ENCODE measurements around the gene VCX3B. TPM values are rescaled to one million over a fixed set of nuclear protein-coding genes. Genes with fewer than 3 reads are reported as not detected.

VCX3B gene
- total and polyA plus RNA-seq, 2 donors (not counting 3 experiments of a cell fraction or from before 2014, with no cell fraction given) = not detected

GRCh38 chrX:8462488-8462887, 2.1 kb upstream of the VCX3B start:
- Histone ChIP-seq H3K79me2 (ENCODE audit: control insufficient read depth, insufficient read depth, low read length) (no peaks in the 10 kb centered on the region), H3K4me3 (replicated peaks in 1 of 3; ENCODE audit: insufficient read depth in 1 of 3, low read depth in 1 of 3, low read length in 3 of 3) (no peak overlapping the region), H3K9ac (replicated peaks; ENCODE audit: extremely low read depth, insufficient read depth, low read length) (no peak overlapping the region), H3K9me1 (replicated peaks; ENCODE audit: control insufficient read depth, extremely low read depth, insufficient read depth, low read length) (no peaks in the 10 kb centered on the region), H3K36me3 (ENCODE audit: control insufficient read depth in 2 of 2, extremely low read depth in 1 of 2, insufficient read depth in 2 of 2, low read length in 2 of 2) (no peaks in the 10 kb centered on the region), H3K27me3 (ENCODE audit: control insufficient read depth in 2 of 2, insufficient read depth in 2 of 2, low read length in 2 of 2) (no peaks in the 10 kb centered on the region), H3K27ac (ENCODE audit: insufficient read depth, low read depth, low read length) (no peak overlapping the region), H2AFZ (ENCODE audit: low read depth, low read length) (no peak overlapping the region), H3K4me2 (ENCODE audit: insufficient read depth, low read length) (no peak overlapping the region), H3K4me1 (ENCODE audit: control insufficient read depth, extremely low read depth, insufficient read depth, low read length) (no peaks in the 10 kb centered on the region), H4K20me1 (replicated peaks; ENCODE audit: control insufficient read depth, extremely low read depth, insufficient read depth, low read length) (no peaks in the 10 kb centered on the region), H3K9me3 (replicated peaks; ENCODE audit: control insufficient read depth, insufficient read depth, low read length) (no peaks in the 10 kb centered on the region)
- no peak for DNase-seq (ENCODE audit: low read depth, low spot score)
- FAIRE-seq = no peak
- ChIA-PET CTCF (interaction anchor here (0.5 kb wide), 1 partner anchor 10 kb away, joined by 3 read pairs; no protein-coding TSS in a partner anchor), POLR2A (no interaction called here)
- dilution Hi-C loops (cut with MboI; ENCODE audit: extremely low pct_ligation_motif_present, low sequenced_read_pairs) (no loop called here), intact Hi-C loops (cut with micrococcal nuclease) (no loop called here)
- TF ChIP-seq POLR2AphosphoS5 (IDR thresholded peaks at IDR 0.05; ENCODE audit: insufficient read depth, low read depth, low read length) (no peak), CTCF (IDR thresholded peaks at IDR 0.05; ENCODE audit: extremely low read depth in 1 of 2, insufficient read depth in 1 of 2, low read depth in 1 of 2, low read length in 2 of 2) (no peak), GATA2 (IDR thresholded peaks at IDR 0.05; ENCODE audit: insufficient read depth, insufficient read length, low read depth, low read length) (no peak), POLR2A (IDR thresholded peaks at IDR 0.05; ENCODE audit: low read depth, low read length) (no peak), MYC (IDR thresholded peaks at IDR 0.05; ENCODE audit: low read depth, low read length) (no peak), EZH2 (IDR thresholded peaks at IDR 0.05; ENCODE audit: borderline replicate concordance, low read depth, low read length, severe bottlenecking) (no peak), MAX (IDR thresholded peaks at IDR 0.05; ENCODE audit: insufficient read depth, insufficient read length) (no peak), FOS (IDR thresholded peaks at IDR 0.05; ENCODE audit: borderline replicate concordance, insufficient read depth, low read length) (no peak), JUN (IDR thresholded peaks at IDR 0.05; ENCODE audit: borderline replicate concordance, insufficient read depth, insufficient read length, low read depth) (no peak)
- no TSS peak for BruUV-seq (replicated peaks)
